Measurements from ENCODE around the gene PRSS50.

Gene PRSS50

DNA sequence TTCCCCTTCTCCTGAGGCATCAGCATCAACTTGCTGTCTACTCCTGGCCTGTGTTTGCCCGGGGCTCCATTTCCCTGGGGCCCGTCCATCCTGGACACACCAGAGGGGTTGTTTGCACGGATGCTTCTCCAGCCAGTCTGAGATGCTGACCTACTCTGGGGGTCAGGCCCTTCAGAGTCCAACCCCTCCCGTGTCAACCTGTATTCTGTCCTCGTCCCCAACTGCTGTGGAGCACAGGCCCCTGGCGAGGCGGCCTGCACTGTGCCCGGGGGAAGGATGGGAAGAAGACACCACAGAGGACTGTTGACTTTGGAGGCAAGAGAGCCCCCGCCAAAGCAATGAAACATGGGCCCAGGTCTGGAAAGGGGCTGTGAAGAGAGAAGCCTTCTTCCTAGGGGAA lies 50.0 kb downstream of the PRSS50 start:
- DNase-seq: no peak

DNA sequence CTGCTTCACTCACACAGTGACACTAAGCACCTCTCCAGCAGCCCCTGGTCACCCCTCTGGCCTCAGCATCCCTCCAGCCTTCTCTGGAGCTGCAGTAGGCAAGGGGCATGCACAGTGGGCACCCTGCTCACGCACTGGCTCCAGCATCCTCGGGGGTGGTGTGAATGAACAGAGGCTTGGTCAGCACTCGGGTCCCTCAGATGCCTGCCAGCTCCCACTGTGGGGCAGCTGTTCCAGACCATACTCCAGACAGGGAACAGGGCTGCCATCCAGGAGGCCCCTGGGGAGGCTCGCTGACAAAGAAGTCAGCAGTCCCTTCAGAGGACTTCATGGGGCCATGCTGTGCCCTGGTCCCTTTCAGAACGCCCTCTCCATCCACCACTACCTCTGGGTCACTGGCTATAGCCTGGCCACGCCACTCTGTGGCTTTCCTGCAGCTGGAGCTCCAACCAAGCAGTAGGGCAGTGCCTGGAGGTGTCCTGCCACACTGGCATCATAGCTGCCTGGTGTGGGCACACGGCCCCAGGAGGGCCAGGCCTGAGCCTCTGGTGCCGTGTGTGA lies 50.5 kb downstream of the PRSS50 start:
- no peak for DNase-seq

DNA sequence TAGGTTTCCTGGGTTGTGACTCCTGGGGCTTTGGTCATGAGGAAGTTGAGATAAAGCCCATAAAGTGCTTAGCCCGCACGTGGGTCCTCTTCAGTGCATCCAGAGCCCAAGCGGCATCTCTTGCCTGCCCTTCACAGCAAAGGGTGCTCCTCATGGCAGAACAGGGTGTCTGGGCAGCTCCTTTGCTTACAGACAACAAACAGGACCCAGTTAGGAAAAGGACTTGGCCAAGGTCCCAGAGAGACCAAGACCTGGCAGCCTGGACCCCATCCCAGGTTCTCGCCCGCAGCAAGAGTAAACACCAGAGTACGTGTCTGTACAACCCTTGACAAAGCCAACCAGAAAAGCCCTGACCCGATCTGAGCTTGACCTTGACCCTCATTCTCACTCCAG lies 51.2 kb downstream of the PRSS50 start:
- DNase-seq: no peak

DNA sequence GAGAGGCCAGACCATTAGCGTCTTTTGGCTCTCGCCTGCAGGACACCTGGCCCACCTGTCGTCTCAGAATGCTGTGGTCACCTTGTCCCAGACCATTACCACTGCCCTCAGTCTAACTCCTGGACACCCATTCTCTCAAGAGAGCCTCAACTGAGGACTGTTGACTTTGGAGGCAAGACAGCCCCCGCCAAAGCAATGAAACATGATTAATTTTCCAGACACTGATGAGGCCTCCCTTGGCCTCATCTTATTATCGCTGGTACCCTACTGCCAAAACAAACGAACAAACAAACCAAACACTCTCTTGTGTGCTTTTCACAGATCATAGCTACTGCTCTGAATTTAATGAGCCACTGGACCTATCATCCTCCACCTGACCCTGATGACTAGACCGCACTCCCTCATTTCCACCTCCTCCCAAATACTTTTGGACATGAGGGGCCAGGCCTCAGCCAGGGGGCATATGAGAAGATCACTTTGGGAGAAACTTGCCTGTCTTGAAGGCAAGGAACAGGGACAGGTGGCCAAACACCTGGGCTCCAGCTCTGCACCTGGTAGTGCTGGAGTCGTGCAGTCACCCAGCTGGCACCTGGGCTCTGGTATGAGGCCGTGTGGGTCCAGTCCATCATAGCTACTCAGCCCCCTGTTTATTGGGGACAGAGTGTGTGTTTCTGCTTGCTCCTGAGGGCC lies 51.8 kb downstream of the PRSS50 start:
- DNase-seq: no peak

DNA sequence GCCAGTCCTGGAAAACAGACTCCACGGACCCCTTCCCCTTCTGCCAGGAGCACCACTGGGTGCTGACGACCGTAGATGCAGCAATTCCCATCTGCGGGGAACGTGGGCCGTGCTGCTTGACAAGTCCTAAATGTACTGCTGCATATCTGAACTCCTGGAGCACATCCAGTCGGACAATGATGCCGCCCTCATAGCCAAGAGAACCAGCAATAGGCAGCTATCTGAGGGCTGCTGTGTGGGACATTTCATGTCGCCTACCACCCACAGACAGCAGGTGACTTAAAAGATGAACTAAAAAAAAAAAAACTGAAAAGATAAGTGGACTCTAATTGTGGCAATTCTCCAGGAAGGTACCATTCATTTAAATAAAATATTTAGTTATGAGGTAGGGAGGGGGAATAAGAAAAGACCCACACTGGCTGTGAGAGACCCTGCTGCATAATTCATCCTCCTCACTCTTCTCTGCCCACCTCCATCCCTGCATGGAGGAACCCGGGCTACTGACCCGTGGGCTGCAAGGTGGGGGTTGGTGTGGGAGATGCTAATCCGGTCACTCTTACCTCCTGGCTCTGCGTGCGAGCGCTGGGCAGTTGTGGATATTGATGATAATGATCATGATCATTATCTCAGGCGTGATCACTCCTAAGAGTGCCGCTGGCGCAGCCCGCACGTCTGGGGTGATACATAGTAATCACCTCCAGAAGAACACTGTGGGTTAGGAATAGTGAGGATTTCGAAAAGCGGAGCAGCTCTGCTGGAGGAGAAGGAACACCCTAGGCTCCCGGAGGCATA lies 52.5 kb downstream of the PRSS50 start:
- DNase-seq: no peak

DNA sequence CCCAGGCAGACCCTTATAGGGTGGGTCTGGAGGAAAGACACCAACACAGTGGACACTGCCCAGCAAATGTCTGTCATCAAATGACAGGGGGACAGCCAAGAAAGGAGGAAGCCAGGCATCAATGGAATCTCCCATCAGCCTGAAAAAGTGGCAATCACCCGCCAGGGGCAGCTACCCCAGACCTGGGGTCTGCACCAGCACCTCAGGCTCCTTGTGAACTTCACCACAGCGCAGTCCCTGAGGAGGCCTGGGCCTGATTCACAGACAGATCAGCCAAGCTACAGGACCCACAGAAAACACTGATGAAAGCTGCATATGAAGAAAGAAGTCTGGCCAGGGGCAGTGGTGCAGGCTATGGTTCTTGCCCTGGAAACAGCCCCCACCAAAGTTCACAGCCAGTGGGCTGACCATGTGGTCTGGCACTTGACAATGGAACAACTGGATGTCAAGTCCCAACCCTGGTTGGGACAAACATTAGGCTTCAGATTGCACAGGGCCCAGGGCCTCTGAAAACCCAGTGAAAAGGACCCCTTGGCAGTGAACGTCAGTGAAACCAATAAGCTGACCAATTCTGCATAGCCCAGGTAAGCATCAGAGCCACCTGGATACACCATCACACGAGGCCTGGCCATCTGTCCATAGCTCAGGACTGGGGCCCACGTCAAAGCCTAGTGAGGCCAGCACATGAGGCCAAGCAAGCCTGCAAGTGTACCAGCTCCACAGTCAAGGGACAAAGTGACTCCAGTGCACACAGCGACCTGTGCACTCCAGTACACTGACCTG lies 53.3 kb downstream of the PRSS50 start:
- no peak for DNase-seq

DNA sequence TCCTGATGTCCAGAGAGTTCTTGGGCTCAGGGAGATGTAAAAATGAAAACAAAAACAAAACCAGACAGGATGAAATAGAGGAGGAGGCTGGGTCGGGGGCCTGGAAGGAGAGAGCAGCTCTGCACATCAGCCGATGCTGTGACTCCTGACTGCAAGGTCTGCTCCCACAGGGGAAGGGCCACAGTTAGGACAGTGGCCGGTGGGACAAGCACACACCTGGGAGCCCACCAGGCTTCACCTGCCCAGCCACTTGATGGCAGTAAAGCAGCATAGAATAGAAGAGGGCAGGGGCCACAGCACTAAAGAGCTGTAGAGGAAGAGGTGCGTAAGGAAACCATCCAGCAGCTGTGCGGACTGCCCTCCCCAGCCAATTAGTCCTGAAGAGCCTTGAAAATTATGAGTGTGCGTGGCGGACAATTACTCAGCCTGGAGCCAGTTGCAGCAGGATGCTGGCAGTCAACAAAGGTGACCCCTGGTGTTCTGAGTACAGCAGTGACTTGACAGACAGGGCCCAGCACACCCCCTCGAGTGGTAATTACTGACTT lies 54.0 kb downstream of the PRSS50 start:
- DNase-seq: no peak

DNA sequence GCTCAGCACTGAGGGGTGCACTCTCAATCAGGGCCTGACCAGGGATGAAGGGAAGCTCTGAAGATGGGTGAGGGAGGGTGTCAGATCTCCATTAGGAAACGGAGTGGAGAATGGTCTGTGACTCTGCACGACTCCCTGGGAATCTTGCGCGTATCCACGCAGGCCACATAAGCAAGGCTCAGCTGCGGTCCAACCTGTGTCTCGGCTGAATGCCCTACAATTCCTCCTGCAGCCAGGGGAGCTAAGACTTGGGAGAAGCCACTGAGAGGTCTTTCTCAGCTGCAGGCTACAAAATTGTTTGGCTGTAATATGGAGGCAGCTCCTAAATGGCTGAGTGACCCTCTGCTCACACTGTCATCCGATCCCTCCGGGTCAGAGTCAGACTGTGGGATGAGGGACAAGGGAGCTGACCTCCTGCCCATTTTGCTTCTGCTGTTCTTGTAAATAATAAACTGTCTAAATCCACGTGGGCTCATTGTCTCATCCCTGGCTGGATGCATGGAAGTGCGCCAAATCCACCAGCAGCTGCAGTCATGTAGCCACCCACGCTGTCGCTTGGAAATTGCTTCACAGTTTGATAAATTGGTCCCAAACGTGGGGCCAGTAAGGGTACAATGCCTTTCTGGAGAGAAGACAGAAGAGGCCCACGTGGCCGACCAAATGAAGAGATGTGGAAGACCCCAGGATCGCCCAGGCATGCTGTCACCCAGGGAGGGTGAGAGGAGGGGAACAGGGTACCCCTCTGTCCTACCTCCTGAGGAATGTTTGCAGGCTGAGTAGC lies 54.7 kb downstream of the PRSS50 start:
- DNase-seq: no peak

Data from T1000 (cell line).